Measurements from ENCODE around the gene RASEF. TPM values are rescaled to one million over a fixed set of nuclear protein-coding genes. Genes with fewer than 3 reads are reported as not detected.

The RASEF gene
- total RNA-seq, 4 donors from 2014 or later: under 0.01 to 0.42 (median 0.24) TPM

DNA sequence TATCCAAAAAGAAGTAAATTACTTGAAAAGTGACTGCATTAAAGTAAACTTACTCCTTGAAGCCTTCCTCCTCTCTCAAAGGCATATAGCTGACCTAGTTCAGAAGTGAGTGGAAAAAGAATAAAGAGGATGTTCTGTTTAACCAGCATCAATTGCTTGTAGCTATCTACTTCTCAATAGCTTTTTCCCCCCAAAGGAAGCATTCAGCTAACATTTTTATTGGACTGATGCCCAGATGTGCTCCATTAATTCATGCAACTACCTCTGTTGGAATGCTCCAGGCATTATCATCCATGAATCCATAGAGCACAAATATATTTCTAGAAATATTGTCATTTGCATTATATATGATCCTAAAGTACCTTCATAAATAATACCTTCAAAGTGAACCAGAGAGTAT, 132.8 kb downstream of the RASEF start:
- no peak overlapping the region for H3K27ac ChIP-seq (replicated peaks in 1 of 4)
- intact Hi-C loops (cut with DNase I): no loop called here

More for the DNA sequence above, 132.8 kb downstream of the RASEF start:
- no peaks in the 10 kb centered on the region for H3K36me3 ChIP-seq
- H3K4me3 ChIP-seq: no peak overlapping the region
- H3K9me3 ChIP-seq: no peaks in the 10 kb centered on the region
- no peak for DNase-seq (ENCODE audit: extremely low spot score)
- H3K4me1 ChIP-seq: no peaks in the 10 kb centered on the region
- TF ChIP-seq POLR2AphosphoS5 (IDR thresholded peaks at IDR 0.05) (no peak), POLR2A (IDR thresholded peaks at IDR 0.05; ENCODE audit: low read depth) (no peak), EP300 (IDR thresholded peaks at IDR 0.05) (no peak), CTCF (IDR thresholded peaks at IDR 0.05) (no peak)
- no peaks in the 10 kb centered on the region for H3K27me3 ChIP-seq
